Measurements from ENCODE around the gene TMBIM4. TPM values are rescaled to one million over a fixed set of nuclear protein-coding genes. Genes with fewer than 3 reads are reported as not detected.

TMBIM4 gene
- polyA plus RNA-seq, 3 donors = 122 to 128 (median 126) TPM

- DNase-seq = no peak
Observed at GRCh38 chr12:66111605-66112004, 58.2 kb downstream of the TMBIM4 start.

GRCh38 chr12:66109056-66109455 is 60.7 kb downstream of the TMBIM4 start:
- DNase-seq = no peak

DNA sequence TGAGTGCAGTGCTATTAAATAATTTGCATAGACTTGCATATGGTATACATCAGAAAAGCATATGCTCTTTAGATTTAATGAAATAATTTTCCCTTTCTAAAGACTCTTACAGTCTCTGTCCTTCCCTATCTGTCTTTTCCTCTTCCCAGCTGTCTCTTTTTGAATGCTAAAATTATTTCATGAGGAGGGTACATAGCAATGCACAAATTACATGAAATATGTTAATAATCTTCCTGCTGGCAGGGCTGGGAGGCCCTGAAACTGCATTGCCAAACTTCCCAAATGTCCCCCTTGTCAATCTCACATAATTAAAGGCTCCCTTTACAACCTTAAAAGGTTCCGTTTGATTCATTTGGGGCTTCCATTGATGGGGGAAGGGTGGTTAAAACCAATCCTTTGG is 61.4 kb downstream of the TMBIM4 start:
- no peak for DNase-seq

GRCh38 chr12:66107451-66107915 is 62.3 kb downstream of the TMBIM4 start:
- peak; percentile 91 for DNase-seq

DNA sequence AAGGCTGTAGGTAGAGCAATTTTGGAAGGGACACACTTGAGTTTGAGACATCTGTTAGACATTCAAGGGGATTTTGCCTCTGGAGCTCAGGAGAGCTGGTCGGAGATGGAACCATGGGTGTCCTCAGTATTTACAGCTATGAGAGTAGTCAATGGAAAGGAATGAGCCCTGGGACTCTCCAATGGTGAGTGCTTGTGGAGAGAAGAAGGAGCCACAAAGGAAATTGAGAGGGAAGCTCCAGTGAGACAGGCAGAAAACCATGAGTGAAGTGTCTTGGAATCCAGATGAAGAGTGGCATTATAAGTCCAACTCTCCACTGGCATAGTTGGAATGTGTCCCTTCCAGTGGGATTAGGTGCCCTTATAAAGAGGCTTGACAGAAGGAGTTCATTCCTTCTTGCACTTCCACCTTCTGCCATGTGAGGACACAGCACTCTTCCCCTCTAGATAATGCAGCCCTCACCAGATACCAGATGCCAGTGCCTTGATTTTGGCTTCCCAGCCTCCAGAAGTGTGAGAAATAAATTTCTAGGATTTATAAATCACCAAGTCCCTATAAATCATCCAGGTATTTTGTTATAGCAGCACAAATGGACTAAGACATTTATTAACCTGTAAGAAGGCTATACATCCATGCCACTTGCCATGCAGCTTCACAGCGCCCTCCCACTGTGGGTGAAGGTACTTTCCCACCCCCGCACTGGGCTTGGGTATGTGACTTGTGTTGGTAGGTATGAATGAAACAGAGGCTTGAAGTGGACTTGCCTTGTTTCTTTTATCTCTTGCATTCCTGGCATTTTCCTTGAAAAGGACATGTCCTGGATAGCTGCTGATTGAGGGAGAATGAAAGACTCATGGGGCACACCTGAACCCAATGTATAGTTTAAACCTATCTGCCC is 66.5 kb downstream of the TMBIM4 start:
- DNase-seq = no peak

DNA sequence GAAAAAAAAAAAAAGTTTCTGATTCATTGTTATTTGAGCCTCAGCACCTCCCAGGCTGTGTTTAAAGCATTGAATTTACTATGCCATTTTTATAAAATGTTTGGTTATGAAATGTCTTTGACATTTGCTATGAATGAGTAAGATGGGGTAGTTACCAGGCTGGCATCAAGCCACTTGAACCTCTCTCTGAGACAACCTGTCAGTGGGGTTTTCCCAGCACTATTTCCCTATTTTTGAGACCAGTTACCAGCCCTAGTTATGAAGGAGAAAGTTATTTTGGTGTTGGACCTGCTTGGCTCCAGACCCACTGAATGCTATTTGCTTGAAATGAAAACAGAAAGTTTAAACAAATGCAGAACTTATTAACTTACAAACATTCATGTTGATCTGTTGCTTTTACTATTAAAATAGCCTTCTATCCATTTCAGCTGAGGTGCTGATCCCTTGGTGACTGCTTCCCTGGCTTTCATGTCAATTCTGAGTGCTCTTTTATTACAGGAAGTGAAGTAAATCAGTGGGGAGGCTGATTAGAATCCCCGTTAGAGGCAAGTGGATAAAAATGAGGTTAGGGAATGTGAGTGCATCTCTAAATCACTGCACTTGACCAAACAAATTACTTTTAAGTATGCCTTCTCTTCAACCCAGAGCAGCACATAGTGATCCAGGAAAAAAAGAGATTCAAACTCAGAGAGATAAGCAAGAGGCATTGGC is 77.1 kb downstream of the TMBIM4 start:
- DNase-seq = peak; percentile 71

- no peak for DNase-seq
Observed at GRCh38 chr12:66090157-66090556, 79.6 kb downstream of the TMBIM4 start.

DNA sequence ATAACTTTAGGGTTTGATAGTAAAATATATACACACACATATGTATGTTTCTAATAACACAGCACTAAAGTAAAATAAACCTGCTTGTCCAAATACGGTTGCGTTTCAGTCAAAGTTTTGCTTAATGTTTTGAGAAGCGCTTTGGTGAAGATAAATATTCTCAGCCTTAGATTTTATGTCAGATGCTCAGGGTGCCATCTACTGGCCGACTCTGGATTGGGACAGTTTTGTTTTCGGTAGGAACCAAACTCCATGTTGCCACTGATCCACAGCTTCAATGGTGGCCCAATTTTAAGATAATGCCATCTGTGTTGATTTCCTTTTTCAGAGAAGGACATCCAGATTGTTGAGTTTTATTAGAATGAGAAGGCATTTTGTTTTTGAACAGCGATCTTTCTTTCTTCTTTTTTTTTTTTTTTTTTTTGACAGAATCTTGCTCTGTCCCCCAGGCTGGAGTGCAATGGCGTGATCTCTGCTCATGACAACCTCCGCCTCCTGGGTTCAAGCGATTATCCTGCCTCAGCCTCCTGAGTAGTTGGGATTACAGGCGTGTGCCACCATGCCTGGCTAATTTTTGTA is 82.3 kb downstream of the TMBIM4 start:
- DNase-seq = peak; percentile 77

DNA sequence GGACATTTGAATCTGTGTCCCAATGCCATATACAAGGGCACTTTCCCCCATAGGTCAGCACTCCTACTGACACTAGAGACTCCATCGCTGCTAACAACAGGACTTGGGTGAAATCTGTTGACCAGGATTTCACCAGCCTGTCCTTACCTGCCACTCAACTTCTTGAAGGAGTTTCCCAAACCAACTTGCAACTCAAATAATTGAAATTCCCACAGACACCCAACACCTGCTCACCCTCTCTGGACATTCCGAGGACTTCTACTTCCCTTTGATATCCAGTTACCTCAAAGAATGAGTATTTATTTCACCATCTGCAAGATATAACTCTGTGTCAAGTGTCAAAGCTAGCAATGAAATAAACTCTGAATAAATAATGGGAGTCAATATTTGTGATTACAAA is 83.8 kb downstream of the TMBIM4 start:
- DNase-seq = peak; percentile 26

Other genes with a start within 250 kb of the TMBIM4 start
- gene LLPH, start 39.2 kb downstream of the TMBIM4 start, polyA plus RNA-seq (ENCODE audit: insufficient read length in 3 of 3) = 10 to 100 TPM; 24.1 to 32.5 (median 29.5) TPM
- 1 to 10 TPM; 2.9 to 4.4 (median 3.8) TPM for gene IRAK3, start 19.2 kb upstream of the TMBIM4 start, polyA plus RNA-seq (ENCODE audit: insufficient read length in 3 of 3)
- gene HELB, start 132.5 kb upstream of the TMBIM4 start, polyA plus RNA-seq (ENCODE audit: insufficient read length in 3 of 3) = 1 to 10 TPM; 2.6 to 6.1 (median 4.4) TPM

Measured in renal pelvis (tissue), 4 donors.